H1 (cell line): Measurements from ENCODE around the gene SMC3. TPM values are rescaled to one million over a fixed set of nuclear protein-coding genes. Genes with fewer than 3 reads are reported as not detected.

Source experiments
- CTCF ChIA-PET: fragments of 300-600 bp; sonication (Branson Sonifier 250); formaldehyde crosslinking; loops from one replicate; lab custom pipeline; 2021; ENCODE audit not compliant: partially characterized antibody; lab: Charles Lee
- POLR2A ChIA-PET: fragments of 300-600 bp; sonication (Branson Sonifier 250); formaldehyde crosslinking; loops from one replicate; lab custom pipeline; 2021; ENCODE audit warnings: inconsistent platforms; ENCODE audit not compliant: partially characterized antibody; lab: Charles Lee
- DNase-seq, 2 experiments: peaks; one replicate each; pipeline versions ENCODE4 v3.0.0 to v3.0.0-alpha.2; 2010 to 2022; ENCODE audit warnings: low spot score in 2 of 2, low read depth in 1 of 2, mixed read lengths in 1 of 2
- FAIRE-seq: peaks from 2 replicates; lab custom pipeline; 2011; peaks lifted over from hg19 to GRCh38; lab: Jason Lieb, UNC
- H2AFZ ChIP-seq: 2 replicates; pipeline ENCODE4 v1.8.1; 2012; ENCODE audit warnings: low read length, inconsistent platforms
- H2AK5ac ChIP-seq: 2 replicates; pipeline ENCODE4 v1.6.1; 2013; ENCODE audit warnings: low read depth, low read length
- H2BK120ac ChIP-seq: replicated peaks from 2 replicates; pipeline ENCODE3; 2013; ENCODE audit warnings: low read depth, low read length, inconsistent platforms
- H2BK12ac ChIP-seq: 2 replicates; pipeline ENCODE4 v1.6.1; 2013; ENCODE audit warnings: low read depth, low read length
- H2BK15ac ChIP-seq: 2 replicates; pipeline ENCODE4 v1.6.1; 2013; ENCODE audit warnings: low read length
- H2BK20ac ChIP-seq: 2 replicates; pipeline ENCODE4 v1.6.1; 2013; ENCODE audit warnings: low read length
- H2BK5ac ChIP-seq: 2 replicates; pipeline ENCODE4 v1.6.1; 2013; ENCODE audit warnings: low read depth, low read length
- H3K14ac ChIP-seq: 2 replicates; pipeline ENCODE4 v1.6.1; 2013; ENCODE audit warnings: inconsistent platforms; ENCODE audit not compliant: insufficient read length
- H3K18ac ChIP-seq: 2 replicates; pipeline ENCODE4 v1.6.1; 2013; ENCODE audit warnings: low read length; ENCODE audit errors: extremely low read depth
- H3K23ac ChIP-seq: 2 replicates; pipeline ENCODE4 v1.6.1; 2013; ENCODE audit warnings: inconsistent platforms; ENCODE audit not compliant: insufficient read length
- H3K23me2 ChIP-seq: 2 replicates; pipeline ENCODE4 v1.6.1; 2013; ENCODE audit warnings: low read depth, low read length
- H3K27ac ChIP-seq: 2 replicates; pipeline ENCODE4 v1.6.1; 2011; ENCODE audit warnings: low read depth, low read length, inconsistent platforms
- H3K27me3 ChIP-seq, 4 experiments: replicated peaks in 1 of 4; 1 replicate in 1 of 4; 2 replicates in 3 of 4; pipeline versions ENCODE4 v1.6.1 to v1.8.1; 2011 to 2013; ENCODE audit warnings: low read length in 3 of 4, mild to moderate bottlenecking in 3 of 4, inconsistent platforms in 2 of 4, mixed read lengths in 2 of 4, moderate library complexity in 1 of 4; ENCODE audit not compliant: control insufficient read depth in 3 of 4, insufficient read depth in 3 of 4; ENCODE audit errors: extremely low read depth in 1 of 4
- H3K36me3 ChIP-seq, 4 experiments: 2 replicates each; pipeline versions ENCODE4 v1.6.1 to v1.8.1; 2011 to 2013; ENCODE audit warnings: mild to moderate bottlenecking in 4 of 4, low read length in 3 of 4, moderate library complexity in 2 of 4, control low read depth in 1 of 4, inconsistent platforms in 1 of 4; ENCODE audit not compliant: insufficient read depth in 4 of 4, control insufficient read depth in 2 of 4
- H3K4ac ChIP-seq: replicated peaks from 2 replicates; pipeline ENCODE3; 2013; ENCODE audit warnings: low read length, low read depth, mixed read lengths, inconsistent platforms; ENCODE audit not compliant: insufficient read length
- H3K4me1 ChIP-seq, 4 experiments: replicated peaks in 1 of 4; 1 replicate in 1 of 4; 2 replicates in 3 of 4; pipeline versions ENCODE4 v1.6.1 to v1.8.1; 2011 to 2013; ENCODE audit warnings: low read length in 3 of 4, inconsistent platforms in 2 of 4, mixed read lengths in 1 of 4; ENCODE audit not compliant: insufficient read depth in 4 of 4, control insufficient read depth in 3 of 4
- H3K4me2 ChIP-seq, 2 experiments: 2 replicates each; pipeline versions ENCODE4 v1.6.1 to v1.8.1; 2011 to 2013; ENCODE audit warnings: low read depth in 2 of 2, low read length in 2 of 2, control low read depth in 1 of 2, inconsistent platforms in 1 of 2, mild to moderate bottlenecking in 1 of 2; ENCODE audit not compliant: insufficient read depth in 1 of 2
- H3K4me3 ChIP-seq, 4 experiments: fragments of 200-600, 300-600 bp in 1 of 4; sonication (generic), shearing (Covaris generic), sonication (Bioruptor Twin) in 1 of 4; 2 replicates each; pipeline versions ENCODE4 v1.5.1 to v1.8.1; 2011 to 2016; ENCODE audit warnings: low read length in 4 of 4, low read depth in 3 of 4, control low read depth in 2 of 4, inconsistent platforms in 2 of 4, mild to moderate bottlenecking in 2 of 4, mixed read lengths in 1 of 4, moderate library complexity in 1 of 4; ENCODE audit not compliant: insufficient read depth in 2 of 4; ENCODE audit errors: extremely low read depth in 1 of 4
- H3K56ac ChIP-seq: replicated peaks from 2 replicates; pipeline ENCODE3; 2013; ENCODE audit warnings: low read depth, mild to moderate bottlenecking, mixed read lengths, low read length, inconsistent platforms; ENCODE audit not compliant: insufficient read length
- H3K79me1 ChIP-seq: 2 replicates; pipeline ENCODE4 v1.6.1; 2013; ENCODE audit warnings: low read depth, low read length, control low read depth
- H3K79me2 ChIP-seq, 2 experiments: 2 replicates each; pipeline versions ENCODE4 v1.6.1 to v1.8.1; 2012 to 2013; ENCODE audit warnings: low read length in 2 of 2, mild to moderate bottlenecking in 2 of 2, inconsistent platforms in 1 of 2; ENCODE audit not compliant: insufficient read depth in 2 of 2, control insufficient read depth in 1 of 2
- H3K9ac ChIP-seq, 4 experiments: replicated peaks in 1 of 4; 1 replicate in 1 of 4; 2 replicates in 3 of 4; pipeline versions ENCODE4 v1.6.1 to v1.8.1; 2011 to 2013; ENCODE audit warnings: low read depth in 3 of 4, low read length in 3 of 4, control low read depth in 2 of 4, mild to moderate bottlenecking in 2 of 4, moderate library complexity in 2 of 4, inconsistent platforms in 1 of 4; ENCODE audit errors: extremely low read depth in 1 of 4
- H3K9me3 ChIP-seq, 2 experiments: 2 replicates each; pipeline versions ENCODE4 v1.6.1 to v1.8.1; 2012 to 2013; ENCODE audit warnings: mild to moderate bottlenecking in 2 of 2, moderate library complexity in 2 of 2, control low read depth in 1 of 2, inconsistent platforms in 1 of 2, low read depth in 1 of 2, low read length in 1 of 2, mixed read lengths in 1 of 2; ENCODE audit not compliant: insufficient read depth in 2 of 2
- H4K20me1 ChIP-seq, 2 experiments: replicated peaks in 1 of 2; 2 replicates each; pipeline versions ENCODE3 to v1.8.1; 2011 to 2013; ENCODE audit warnings: inconsistent platforms in 2 of 2, low read length in 2 of 2, mild to moderate bottlenecking in 1 of 2; ENCODE audit not compliant: insufficient read depth in 2 of 2, control insufficient read depth in 1 of 2
- H4K5ac ChIP-seq: 2 replicates; pipeline ENCODE4 v1.6.1; 2013; ENCODE audit warnings: low read length, low read depth, mixed read lengths, inconsistent platforms; ENCODE audit not compliant: insufficient read length
- H4K8ac ChIP-seq: 2 replicates; pipeline ENCODE4 v1.8.0; 2013; ENCODE audit warnings: mild to moderate bottlenecking, moderate library complexity, low read length, inconsistent platforms; ENCODE audit not compliant: insufficient read depth; ENCODE audit errors: extremely low read depth
- H4K91ac ChIP-seq: replicated peaks from 2 replicates; pipeline ENCODE3; 2013; ENCODE audit warnings: low read length, mixed read lengths, inconsistent platforms; ENCODE audit not compliant: insufficient read length
- BACH1 ChIP-seq: IDR thresholded peaks from 2 replicates; pipeline ENCODE4 v1.6.1; 2012; ENCODE audit warnings: low read length, improper control_type of control experiment
- BRCA1 ChIP-seq: IDR thresholded peaks from 2 replicates; pipeline ENCODE4 v1.6.1; 2012; ENCODE audit warnings: low read depth, low read length, improper control_type of control experiment
- EZH2 ChIP-seq: fragments of 200-600 bp; sonication (generic); IDR thresholded peaks from 2 replicates; pipeline ENCODE4 v1.7.1; 2012; ENCODE audit warnings: low read depth, mild to moderate bottlenecking, moderate library complexity, low read length, inconsistent platforms; ENCODE audit not compliant: severe bottlenecking
- JUND ChIP-seq: IDR thresholded peaks from 2 replicates; pipeline ENCODE4 v1.6.1; 2011; ENCODE audit warnings: mild to moderate bottlenecking, improper control_type of control experiment, low read length
- KDM1A ChIP-seq: fragments of 200-600, 300-600 bp; sonication (generic); IDR thresholded peaks from 2 replicates; pipeline ENCODE4 v1.7.1; 2016; ENCODE audit warnings: mild to moderate bottlenecking, low read length, borderline replicate concordance
- NANOG ChIP-seq: IDR thresholded peaks from 2 replicates; pipeline ENCODE4 v1.6.1; 2011; ENCODE audit warnings: low read length, low read depth, mild to moderate bottlenecking, inconsistent platforms; ENCODE audit not compliant: insufficient read depth, poor library complexity, severe bottlenecking
- NRF1 ChIP-seq: IDR thresholded peaks from 2 replicates; pipeline ENCODE4 v1.6.1; 2011; ENCODE audit warnings: mild to moderate bottlenecking, low read depth, low read length, improper control_type of control experiment
- RFX5 ChIP-seq: IDR thresholded peaks from 2 replicates; pipeline ENCODE4 v1.6.1; 2011; ENCODE audit warnings: low read depth, low read length, improper control_type of control experiment, borderline replicate concordance
- SP2 ChIP-seq: IDR thresholded peaks from 2 replicates; pipeline ENCODE4 v1.6.1; 2012; ENCODE audit warnings: mild to moderate bottlenecking, low read length, inconsistent platforms
- WGBS, 2 experiments: shearing (Covaris generic) in 1 of 2; methylation state at CpG; one replicate each; pipeline versions ENCODE4 v1.1.6 to v1.1.7; 2013 to 2015; ENCODE audit warnings: low lambda C conversion rate in 2 of 2, mixed read lengths in 2 of 2, inconsistent platforms in 1 of 2, low coverage in 1 of 2, missing lambda C conversion rate in 1 of 2; ENCODE audit not compliant: insufficient replicate concordance in 2 of 2, insufficient coverage in 1 of 2, insufficient read length in 1 of 2; ENCODE audit errors: extremely low coverage in 1 of 2, missing lambda C conversion rate in 1 of 2; 5-methylcytosine and 5-hydroxymethylcytosine counted together
- polyA plus RNA-seq, 7 experiments: library from polyadenylated mRNA; depleted of rRNA in 3 of 7; stranded (reverse) in 5 of 7; unstranded in 2 of 7; fragments of >200 nt in 5 of 7; fragments of 200-250 nt in 2 of 7; gene quantifications; 1 replicate in 5 of 7; 2 replicates in 1 of 7; 4 replicates in 1 of 7; pipeline versions ENCODE4 v1.2.1 to v1.2.3, GENCODE V29; 2011 to 2013; ENCODE audit warnings: missing spikeins in 2 of 7, mixed read lengths in 2 of 7
- total RNA-seq: library from RNA; stranded (reverse); fragmentation: NEBNext Ultra II Directional; extraction: Animal tissue kit (Norgen Biotek cat#: 25700); gene quantifications from 2 replicates; pipeline ENCODE4 v1.2.1, GENCODE V29; 2021

Gene SMC3
- total and polyA plus RNA-seq, 2 of the 8 experiments (the other 6 are each of a cell fraction or from before 2014, with no cell fraction given): 12.7 to 93.4 TPM

DNA sequence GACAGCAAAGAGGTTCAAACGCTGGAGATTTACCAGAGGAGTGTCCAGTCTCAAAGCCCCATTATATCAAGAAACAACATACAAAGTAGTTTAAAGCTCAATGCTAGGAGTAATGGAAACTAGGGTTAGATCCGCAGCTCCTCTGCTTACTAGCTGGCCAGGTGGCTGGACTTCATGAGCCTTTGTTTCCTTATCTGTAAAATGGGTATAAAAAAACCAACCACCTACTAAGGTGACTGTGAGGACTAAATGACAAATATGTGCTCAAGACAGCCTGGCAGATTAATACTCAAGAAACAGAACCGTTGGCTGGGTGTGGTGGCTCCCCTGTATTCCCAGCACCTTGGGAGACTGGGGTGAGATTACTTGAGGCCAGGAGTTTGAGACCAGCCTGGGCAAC, 70.8 kb downstream of the SMC3 start:
- no peaks in the 10 kb centered on the region for H3K36me3 ChIP-seq
- no peak overlapping the region for H3K4me2 ChIP-seq
- no peaks in the 10 kb centered on the region for H3K9me3 ChIP-seq
- H4K91ac ChIP-seq: no peak overlapping the region
- no peak overlapping the region for H3K23ac ChIP-seq
- no peak overlapping the region for H4K5ac ChIP-seq
- no peak overlapping the region for H2BK15ac ChIP-seq
- TF ChIP-seq RFX5: no peak
- TF ChIP-seq EZH2: no peak
- TF ChIP-seq BRCA1: no peak
- TF ChIP-seq BACH1: no peak
- TF ChIP-seq NRF1: no peak
- TF ChIP-seq SP2: no peak
- peak; percentile 73 for TF ChIP-seq KDM1A
- no peak for TF ChIP-seq NANOG
- no peak for TF ChIP-seq JUND
- TF ChIP-seq, all 59 proteins: peak for 1
- no peak overlapping the region for H3K18ac ChIP-seq
- H2BK5ac ChIP-seq: no peak overlapping the region
- H3K9ac ChIP-seq: no peak overlapping the region
- H3K23me2 ChIP-seq: peaks cover 2% of the 10 kb centered on the region
- H2AFZ ChIP-seq: no peak overlapping the region
- no peak overlapping the region for H2BK120ac ChIP-seq
- peaks cover 13 to 16% (median 15%) of the 10 kb centered on the region in 4 experiments for H3K27me3 ChIP-seq
- H3K4me1 ChIP-seq: peaks cover 12 to 27% (median 13%) of the 10 kb centered on the region in 4 experiments
- 90% methylated on average over 3 of the region's 3 CpGs; no CpG with 5 or more reads in 1 of the 2 experiments for WGBS, 2 experiments
- no peak overlapping the region for H3K27ac ChIP-seq
- H4K8ac ChIP-seq: no peak overlapping the region
- H3K14ac ChIP-seq: no peak overlapping the region
- no peak overlapping the region for H2AK5ac ChIP-seq
- no peak overlapping the region for H3K4me3 ChIP-seq
- CTCF ChIA-PET: interaction anchor here (0.8 to 6.3 kb wide), 10 partner anchors 12 to 157 kb away, joined by 3 to 51 read pairs (median 4); no protein-coding TSS in a partner anchor
- DNase-seq (no peak), FAIRE-seq (no peak)
- POLR2A ChIA-PET: no interaction called here
- H2BK12ac ChIP-seq: no peak overlapping the region; the same call in 1 of the 2 replicates
- H4K20me1 ChIP-seq: no peaks in the 10 kb centered on the region
- H3K79me1 ChIP-seq: no peaks in the 10 kb centered on the region
- no peak overlapping the region for H3K56ac ChIP-seq
- H3K79me2 ChIP-seq: no peaks in the 10 kb centered on the region
- H3K4ac ChIP-seq: no peak overlapping the region
- no peak overlapping the region for H2BK20ac ChIP-seq
